Cerebellar cortex (tissue), 1 donor: ENCODE results near the gene CDH13.

Experiments
- DNase-seq: peaks from one replicate; pipeline ENCODE4 v3.0.0-alpha.2; 2015; ENCODE audit warnings: low spot score

CDH13 gene

DNA sequence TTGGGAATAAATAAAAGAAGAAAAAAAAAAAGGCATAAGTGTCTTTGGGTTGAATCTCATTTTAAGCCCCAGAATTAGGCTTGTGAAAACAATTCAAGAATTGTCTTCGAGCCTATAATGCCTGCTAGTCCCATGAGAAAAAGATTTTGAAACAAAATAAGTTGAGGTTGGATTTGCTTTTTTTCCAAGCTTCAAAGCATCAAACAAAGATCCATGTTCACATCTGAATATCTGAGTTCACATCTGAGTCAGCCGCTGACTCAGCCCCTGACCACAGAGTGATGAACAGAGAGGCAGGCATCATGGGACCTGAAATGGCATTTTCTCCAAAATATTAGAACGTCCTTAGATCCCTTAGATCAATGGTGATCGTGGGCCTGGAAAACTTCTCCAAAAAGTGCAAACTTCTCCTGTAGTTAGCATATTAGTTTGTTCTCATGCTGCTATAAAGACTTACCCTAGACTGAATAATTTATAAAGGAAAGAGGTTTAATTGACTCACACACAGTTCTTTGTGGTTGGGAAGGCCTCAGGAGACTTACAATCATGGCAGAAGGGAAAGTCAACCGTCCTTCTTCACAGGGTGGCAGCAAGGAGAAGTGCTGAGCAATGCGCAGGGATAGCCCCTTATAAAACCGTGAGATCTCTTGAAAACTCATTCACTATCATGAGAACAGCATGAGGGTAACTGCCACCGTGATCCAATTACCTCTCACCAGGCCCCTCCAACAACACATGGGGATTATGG, 886.4 kb downstream of the CDH13 start:
- no peak for DNase-seq

DNA sequence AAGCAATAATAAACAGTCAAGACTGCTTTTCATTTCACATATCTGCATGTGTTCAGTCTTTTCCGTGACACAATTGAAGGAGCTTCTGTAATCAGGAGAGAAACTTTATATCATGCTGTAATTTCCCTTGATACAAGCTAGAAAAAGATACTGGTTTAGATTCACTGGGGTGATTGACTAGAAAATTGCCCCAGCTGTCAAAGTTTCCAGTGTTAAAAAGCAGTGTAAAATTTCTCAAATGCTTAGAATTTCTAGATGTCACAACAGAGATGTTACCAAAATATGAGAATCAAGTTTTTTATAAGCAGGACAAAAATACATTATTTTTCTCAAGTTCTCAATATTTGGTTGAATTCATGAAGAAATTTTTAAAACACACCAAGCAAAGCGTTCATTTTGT, 888.6 kb downstream of the CDH13 start:
- no peak for DNase-seq

DNA sequence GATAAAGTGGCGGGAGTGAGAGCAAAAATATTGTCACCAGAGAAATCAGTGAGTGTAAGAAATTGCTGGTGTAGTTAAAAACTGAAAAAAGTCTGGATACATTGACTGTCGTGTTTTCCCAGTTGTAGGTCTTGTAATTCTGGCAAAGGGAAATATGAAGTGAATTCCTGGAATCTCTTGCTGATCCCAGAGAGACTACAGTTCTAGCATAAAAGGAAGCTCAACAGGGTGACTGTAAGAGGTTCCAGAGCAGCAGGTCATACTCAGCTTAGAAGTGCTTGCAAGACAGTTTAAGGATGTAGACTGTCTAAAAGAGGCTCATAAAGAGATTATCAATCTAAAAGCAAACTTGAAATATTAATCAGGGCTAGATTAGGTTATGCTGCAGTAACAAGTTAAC, 890.2 kb downstream of the CDH13 start:
- no peak for DNase-seq

DNA sequence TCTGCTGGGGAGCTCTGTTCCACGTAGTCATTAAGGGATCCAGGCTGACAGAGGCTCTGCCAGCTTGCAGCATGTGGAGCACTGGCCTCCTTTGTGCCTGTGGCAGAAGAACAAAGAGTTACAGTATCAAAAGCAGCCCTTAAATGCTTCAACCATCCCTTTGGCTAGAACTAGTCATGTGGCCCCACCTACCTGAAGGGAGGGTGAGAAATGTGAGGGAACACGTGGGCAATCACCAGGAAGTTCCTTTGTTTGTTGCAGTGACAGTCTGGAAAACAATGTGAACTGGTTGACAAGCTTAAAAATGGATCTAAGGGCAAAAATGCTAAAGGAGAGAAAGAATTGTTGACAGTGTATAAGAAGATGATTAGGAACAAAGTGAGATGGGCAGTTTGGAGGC, 890.6 kb downstream of the CDH13 start:
- no peak for DNase-seq

DNA sequence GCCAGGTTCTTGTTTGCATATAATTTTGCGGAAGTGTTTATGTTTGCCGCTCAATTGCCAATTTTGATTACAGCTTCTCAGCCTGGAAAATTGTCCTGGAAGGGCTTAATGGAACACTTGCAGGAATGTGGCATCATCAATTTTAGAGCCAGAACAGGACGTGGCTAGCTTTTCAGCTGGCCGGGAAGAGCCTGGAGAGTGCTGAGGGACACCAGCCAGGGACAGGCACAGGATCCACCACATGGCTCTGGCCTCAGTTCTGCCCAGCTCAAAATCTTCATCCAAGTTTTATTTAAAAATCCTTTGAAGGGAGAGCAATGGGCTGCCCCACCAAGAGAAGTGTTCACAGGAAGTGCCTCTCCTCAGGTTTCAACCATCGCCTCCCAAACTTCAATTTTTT, 893.8 kb downstream of the CDH13 start:
- peak; percentile 68 for DNase-seq

DNA sequence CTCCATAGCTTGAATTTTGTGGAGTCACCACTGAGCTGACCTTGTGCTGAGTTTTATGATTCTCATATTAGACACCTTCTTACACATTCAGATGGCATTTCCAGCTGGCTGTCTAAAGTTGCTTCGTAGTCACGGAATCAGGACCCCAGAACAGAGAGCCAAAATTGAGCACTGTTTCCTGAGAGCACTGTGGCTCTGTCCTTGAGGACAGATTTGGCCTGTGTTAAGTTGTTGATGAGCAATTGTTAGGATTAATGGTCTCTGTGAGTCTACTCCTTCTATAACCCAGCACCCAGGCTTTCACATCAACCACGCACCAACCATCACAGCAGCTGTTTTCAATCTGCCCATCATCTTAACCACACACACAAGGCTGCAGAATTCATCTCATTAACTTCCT, 903.5 kb downstream of the CDH13 start:
- no peak for DNase-seq

DNA sequence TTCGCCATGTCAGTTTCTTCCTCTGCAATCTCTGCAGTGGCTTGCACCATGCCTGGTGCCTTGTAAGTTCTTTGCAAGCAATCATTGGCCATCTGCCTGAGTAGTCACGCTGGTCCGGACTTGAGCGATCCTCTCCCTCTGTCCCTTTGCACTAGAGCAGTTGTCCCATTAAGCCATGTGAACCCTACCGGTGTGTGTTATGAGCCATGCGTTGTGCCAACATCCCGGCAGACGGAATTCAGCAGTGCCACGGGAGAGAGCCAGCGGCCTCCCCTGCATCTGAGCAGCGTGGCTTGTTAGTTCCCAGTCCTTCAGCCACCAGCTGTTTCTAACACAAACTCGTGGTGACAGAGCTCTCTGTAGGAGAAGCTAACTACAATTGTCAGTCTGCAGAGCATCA, 905.9 kb downstream of the CDH13 start:
- no peak for DNase-seq

DNA sequence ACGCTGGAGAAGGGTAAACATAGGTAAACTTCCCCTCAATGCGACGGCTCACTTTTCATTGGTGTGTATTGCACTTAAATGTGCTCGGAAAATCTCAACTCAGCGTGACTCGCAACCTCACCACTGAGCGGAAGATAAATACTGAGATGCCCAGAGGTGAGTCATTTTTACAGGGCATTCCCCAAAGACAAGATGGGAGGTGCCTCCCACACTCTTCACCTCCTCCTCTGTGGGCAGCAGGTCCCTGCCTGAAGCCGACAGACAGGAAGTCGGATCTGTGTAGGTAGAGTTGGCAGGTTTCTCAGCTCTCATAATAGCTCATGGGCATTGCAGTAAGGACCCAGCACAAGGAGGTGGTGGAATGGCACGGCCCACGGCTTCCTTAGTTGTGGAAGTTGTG, 906.4 kb downstream of the CDH13 start:
- DNase-seq: no peak

DNA sequence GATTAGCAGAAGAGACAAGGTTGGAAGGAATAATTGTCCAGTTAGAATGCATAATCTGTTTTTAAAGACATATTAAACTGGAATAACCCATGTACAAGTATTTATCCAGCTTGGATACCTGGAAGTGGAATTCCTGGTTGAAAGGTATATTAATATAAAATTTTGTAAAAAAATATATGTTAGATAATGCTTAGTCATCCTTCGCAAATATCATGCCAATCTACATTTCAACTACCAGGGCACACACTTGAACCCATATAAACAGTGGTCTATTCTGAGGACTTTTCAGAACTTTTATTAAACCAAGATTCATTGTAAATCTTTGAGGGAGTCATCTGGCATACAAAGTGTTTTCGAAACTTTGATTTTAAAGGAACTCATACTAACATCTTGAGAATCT, 911.9 kb downstream of the CDH13 start:
- no peak for DNase-seq

DNA sequence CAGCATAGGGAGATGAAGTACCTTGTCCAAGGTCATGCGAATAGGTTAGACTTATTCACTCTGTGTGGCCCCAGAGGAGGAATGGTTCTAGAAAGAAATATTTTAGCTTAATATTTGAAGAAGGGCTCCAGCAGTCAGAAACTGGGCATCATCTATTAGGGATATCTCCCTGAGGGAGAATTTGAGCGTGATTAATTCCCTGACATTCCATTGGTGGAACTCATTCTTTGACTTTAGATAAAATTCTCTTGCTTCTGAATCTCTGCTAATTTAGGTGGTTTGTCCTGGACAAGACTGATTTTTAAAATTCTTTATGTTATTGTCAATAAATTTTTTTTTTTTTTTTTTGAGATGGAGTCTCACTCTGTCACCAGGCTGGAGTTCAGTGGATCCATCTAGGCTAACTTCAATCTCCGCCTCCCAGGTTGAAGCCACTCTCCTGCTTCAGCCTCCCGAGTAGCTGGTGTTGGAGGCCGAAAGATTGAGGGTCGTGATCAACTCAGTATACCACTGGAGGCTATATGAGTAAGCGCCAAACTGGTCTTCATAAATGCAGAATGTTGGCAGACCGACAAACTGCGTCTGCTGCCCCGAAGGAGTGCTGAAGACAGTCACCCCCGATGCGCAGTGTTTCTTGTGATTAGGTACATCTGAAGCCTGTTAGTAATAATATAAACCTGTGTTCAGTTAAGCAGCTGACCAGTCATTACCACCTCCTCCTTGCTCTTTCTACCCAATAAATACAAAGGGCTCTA, 913.1 kb downstream of the CDH13 start:
- no peak for DNase-seq

DNA sequence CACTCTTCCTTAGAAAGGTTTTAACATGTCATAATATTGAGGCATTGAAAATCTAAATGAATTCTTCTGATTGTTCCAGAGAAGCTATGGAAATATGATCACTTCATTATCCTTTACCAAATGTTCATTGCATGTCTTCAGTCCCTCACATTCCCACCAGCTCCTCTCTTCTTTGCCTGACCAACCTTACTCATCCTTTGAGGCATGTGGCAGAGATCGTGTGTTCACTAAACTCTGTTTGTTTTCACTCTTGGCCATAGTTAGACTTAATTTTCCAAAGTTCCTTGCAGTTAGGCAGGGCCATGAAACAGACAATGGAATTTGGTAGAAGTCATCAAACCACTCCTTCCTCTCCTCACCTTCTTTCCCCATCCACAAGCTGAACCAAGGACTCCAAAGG, 914.5 kb downstream of the CDH13 start:
- DNase-seq: no peak

DNA sequence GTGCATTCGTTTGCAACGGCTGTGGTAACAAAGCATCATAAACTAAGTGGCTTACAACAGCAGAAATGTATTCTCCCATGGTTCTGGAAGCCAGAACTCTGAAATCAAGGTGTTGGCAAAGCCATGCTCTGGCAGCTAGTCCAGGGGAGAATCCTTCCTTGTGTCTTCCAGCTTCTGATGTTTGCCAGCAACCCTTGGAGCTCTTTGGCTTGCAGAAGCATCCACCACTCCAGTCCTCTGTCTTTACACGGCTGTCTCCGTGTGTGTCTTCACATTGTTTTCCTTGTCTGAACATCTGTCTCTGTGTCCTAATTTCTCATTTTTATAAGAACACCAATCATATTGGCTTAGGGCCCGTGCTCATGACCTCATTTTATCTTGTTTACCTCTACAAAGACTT, 915.7 kb downstream of the CDH13 start:
- DNase-seq: peak; percentile 40

DNA sequence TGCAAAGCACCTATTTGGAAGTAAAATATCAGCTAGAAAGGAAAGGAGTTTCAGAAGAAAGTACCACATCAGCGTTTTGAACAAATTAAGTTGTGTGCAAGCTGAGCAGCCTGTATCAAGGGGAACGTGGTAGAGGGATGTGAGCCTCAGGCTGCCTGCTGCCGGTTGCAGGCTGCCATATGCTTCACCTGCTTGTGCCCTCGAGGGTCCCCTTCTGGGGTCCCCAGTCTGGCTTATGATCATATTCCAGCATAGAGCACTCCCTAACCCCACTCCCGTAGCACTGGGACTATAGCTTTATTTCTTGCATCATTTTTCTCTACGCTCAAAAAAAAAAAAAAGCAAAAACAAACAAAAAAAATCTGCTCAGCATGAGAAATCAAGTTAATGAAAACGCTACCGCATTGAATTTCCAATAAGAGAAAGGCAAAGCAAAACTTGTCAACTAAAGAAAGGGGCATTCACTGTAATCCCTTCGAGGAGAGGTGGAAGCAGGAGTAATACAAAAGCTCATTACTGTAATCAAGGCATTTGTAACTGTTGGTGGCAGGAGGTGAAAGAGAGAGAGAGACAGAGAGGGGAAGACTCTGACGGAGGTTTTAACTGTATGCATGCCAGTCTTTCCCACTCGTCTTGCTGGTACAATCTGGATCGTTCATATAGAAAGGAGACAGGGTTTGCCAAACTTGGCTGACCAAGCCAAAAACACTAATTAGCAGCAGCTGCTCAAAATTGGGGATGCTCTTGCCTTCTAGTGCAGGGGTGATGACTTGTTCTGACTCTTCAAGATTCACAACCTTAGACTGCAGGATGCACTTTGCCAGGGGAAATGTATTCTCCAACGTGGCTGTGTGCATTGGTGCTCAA, 922.8 kb downstream of the CDH13 start:
- DNase-seq: peak; percentile 47

DNA sequence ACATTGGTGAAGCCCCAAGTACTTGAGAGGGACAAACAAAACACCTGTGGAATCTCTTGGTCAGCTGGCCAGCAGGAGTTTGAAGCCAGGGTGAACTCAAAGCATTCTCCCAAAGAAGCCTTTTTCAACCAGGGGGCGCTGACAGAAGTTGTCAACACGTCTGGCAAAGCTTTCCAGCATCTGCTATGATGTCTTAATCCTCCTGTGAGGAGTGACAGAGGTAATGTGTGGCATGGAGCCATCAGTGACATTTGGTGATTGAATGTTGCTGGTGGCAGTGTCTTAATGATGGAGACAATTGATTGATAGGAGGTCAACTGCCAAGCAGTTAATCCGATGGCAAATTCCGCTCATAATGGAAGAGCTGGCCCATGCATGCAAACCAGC, 923.4 kb downstream of the CDH13 start:
- peak; percentile 79 for DNase-seq

DNA sequence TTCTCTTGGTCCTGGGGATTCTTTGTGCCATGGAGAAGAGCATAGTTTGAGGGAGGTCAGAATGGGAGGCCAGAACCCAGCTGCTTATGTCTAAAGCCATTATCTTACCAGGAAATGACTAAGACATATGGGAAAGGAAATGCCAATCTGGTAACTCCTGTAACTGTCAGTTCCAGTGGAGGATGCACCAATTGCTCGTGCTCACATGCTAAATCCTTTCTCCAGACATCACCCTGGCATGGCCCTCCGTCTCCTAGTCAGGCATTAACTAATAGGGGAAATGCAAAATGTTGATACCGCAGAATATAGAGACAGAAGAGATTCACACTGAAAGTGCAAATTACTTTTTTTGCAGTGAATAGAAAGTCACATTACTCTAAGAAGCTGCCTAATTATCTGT, 925.5 kb downstream of the CDH13 start:
- DNase-seq: no peak

DNA sequence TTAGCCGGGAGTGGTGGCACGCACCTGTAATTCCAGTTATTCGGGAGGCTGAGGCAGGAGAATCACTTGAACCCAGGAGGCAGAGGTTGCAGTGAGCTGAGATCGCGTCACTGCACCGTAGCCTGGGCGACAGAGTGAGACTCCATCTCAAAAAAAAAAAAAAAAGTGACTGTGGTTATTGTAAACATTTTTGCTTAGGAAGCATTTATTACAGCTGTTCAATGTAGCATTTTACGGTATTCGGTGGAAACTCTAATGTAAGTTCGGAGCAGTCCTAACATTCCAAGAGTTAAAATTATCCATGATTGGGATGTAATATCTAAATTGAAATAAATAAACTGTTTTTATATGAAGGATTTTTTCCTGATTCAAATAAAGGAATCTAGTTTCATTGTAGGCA, 926.2 kb downstream of the CDH13 start:
- DNase-seq: no peak

DNA sequence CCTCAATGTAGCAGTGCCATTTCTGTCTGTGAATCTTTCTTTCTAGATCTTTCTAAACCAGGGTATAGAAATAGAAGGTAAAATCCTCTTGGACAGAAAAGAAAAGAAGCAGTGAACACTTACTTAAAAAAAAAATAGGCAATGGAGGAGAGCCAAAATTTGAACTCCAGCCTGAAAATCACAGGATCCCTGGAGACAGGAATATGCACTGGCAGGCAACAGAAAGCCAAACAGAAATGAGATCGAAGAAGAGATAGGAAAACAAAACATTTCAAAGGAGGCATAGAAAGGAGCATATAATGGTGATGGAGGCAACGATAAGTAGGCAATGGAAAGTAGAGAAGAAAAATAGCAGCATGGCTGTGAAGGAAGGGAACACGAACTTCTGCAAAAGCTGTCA, 927.3 kb downstream of the CDH13 start:
- DNase-seq: no peak

DNA sequence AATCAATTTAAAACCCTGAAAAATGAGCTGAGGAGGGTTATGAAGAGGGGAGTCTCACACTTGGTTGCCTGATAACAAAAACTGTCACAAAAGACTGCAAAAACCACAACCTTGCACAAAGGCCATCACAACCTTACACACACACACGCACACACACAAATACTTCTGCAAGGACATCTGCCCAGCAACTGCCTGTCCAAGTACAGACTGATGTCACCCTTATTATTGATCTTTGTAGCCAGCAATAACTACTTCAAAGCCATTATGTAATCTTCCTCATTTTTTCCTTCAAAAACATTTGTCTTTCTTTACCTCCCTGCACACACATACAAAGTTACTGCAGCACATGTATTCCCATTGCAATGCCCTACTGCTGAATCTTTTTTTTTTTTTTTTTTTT, 927.8 kb downstream of the CDH13 start:
- DNase-seq: no peak

DNA sequence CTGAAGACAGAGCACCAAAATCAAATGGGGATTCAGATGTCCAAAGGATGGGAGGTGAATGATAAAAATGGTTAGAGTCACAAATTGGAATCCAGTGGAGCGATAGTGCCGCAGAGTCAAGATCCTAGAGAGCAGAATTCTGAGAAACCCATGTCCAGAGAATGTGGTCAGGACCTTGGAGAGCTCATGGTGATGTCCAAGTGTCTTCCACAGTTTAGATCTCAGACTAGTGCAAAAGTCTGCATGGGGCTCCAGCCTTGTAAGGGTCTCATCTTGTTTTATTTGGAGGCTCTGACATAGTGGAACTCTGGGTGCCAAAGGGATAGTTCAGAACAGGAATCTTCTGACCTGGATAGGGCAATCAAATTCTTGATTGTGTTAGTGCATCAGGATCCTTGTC, 935.1 kb downstream of the CDH13 start:
- DNase-seq: no peak

DNA sequence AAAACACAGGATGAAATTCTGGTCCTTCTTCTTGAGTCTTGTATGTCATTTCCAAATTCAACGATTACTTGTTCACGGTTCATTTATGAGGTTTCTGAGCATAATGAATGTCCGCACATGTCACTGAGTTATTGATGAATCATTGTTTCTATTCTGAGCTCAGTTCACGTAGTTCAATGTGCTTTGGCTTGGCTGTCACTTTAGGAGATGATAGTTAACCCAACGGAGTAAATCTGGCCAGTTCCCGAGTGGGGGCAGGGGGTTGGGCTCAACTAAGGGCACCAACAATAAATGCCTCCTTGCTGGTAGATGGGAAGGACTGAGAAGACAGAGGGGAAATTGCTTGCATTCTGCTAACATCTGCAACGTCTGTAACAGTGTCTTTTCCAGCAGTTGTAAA, 941.6 kb downstream of the CDH13 start:
- no peak for DNase-seq

DNA sequence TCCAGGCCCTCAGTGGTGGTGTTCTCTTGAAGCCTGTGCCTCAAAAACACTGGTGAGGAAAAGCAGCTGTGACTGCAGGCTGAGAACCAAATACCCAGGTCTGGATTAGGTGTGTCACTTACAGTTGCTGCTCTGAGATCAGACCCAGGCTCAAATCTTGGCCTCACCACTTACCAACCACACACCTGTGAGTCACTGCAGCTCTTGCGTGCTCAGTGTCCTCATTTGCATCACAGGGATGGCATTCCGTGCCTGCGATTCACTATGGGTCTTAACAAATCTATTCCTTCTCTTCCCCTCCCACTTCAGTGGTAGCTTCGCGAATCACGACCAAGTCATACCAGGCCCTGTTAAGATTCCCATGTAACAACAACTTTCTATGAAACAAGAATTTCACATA, 947.6 kb downstream of the CDH13 start:
- DNase-seq: no peak

DNA sequence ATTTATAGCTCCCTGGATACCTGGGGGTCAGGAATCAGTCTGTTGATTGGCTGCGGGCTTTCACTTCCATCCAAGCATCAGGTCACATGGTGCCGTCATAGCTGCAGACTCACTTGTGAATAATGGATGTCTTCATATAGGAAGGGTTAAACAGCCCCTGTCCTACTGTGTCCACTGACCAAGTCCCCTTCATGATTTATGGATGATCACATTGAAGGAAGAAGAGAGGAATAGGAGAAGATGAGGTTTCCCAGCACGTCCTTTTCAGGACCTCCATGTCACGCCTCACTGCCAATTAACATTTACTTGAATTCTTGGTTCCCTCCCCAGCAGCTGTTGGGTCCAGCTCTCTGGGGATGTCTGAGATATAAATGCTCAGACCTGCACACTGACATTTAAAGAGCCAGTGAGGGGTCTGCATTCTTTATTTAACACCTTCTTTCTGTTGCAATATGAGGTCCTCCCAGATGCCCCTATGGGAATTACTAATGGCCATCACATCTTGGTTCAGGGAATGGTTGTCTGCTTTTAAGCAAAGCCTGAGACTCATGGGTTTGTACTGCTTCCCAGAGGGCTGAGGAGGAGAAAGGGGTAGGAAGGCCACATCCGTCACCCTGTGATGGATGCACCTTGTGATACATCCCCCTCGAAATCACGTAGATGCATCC, 950.4 kb downstream of the CDH13 start:
- no peak for DNase-seq
